Kidney epithelial cell (primary cell): ENCODE data around the gene KCNQ4. TPM values are rescaled to one million over a fixed set of nuclear protein-coding genes. Genes with fewer than 3 reads are reported as not detected.

Source experiments
- DNase-seq: peaks from one replicate; pipeline ENCODE4 v3.0.0-alpha.2; 2010; ENCODE audit warnings: low read depth
- H3K27me3 ChIP-seq: 2 replicates; pipeline ENCODE4 v1.6.0; 2011; ENCODE audit warnings: low read length; ENCODE audit not compliant: control insufficient read depth, insufficient read depth
- H3K36me3 ChIP-seq: 2 replicates; pipeline ENCODE4 v1.5.1; 2011; ENCODE audit warnings: low read length; ENCODE audit not compliant: control insufficient read depth, insufficient read depth
- H3K4me3 ChIP-seq: 2 replicates; pipeline ENCODE4 v1.5.1; 2011; ENCODE audit warnings: low read depth, mild to moderate bottlenecking, control low read depth, low read length
- total RNA-seq: library from RNA; depleted of rRNA; stranded (reverse); fragments of >200 nt; gene quantifications from 2 replicates; pipeline ENCODE4 v1.2.3, GENCODE V29; 2015
- TF ChIP-seq, protein P1 (sequence below): IDR thresholded peaks from 2 replicates; pipeline ENCODE4 v1.5.1; 2011; ENCODE audit warnings: mild to moderate bottlenecking, moderate library complexity, low read length, control low read depth, inconsistent platforms; ENCODE audit not compliant: insufficient read depth, poor library complexity, severe bottlenecking

The KCNQ4 gene
- total RNA-seq, 1 donor from 2014 or later = 2.8 TPM

DNA sequence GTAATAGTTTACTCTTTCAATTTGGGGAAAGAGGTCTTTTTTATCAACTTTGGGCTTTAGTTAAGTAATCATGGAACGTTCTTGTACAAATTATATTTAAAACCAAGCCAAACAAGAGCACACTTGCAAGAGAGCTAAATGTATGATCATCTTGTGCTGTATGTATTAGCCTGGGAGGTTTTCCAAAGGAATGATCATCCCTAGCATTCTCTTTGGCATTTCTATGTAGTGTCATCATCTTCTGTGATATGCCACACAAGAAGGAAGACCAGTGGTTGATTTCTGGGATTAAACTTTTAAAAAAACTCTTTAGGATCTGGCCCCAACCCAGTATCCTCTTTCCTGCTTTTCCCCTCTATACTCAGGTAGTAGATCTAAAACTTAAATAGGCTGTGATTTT lies 38.4 kb upstream of the KCNQ4 start:
- Histone ChIP-seq H3K36me3 (no peaks in the 10 kb centered on the region), H3K27me3 (no peaks in the 10 kb centered on the region), H3K4me3 (no peak overlapping the region)
- TF ChIP-seq, protein P1, sequence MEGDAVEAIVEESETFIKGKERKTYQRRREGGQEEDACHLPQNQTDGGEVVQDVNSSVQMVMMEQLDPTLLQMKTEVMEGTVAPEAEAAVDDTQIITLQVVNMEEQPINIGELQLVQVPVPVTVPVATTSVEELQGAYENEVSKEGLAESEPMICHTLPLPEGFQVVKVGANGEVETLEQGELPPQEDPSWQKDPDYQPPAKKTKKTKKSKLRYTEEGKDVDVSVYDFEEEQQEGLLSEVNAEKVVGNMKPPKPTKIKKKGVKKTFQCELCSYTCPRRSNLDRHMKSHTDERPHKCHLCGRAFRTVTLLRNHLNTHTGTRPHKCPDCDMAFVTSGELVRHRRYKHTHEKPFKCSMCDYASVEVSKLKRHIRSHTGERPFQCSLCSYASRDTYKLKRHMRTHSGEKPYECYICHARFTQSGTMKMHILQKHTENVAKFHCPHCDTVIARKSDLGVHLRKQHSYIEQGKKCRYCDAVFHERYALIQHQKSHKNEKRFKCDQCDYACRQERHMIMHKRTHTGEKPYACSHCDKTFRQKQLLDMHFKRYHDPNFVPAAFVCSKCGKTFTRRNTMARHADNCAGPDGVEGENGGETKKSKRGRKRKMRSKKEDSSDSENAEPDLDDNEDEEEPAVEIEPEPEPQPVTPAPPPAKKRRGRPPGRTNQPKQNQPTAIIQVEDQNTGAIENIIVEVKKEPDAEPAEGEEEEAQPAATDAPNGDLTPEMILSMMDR = no peak
- DNase-seq = no peak

DNA sequence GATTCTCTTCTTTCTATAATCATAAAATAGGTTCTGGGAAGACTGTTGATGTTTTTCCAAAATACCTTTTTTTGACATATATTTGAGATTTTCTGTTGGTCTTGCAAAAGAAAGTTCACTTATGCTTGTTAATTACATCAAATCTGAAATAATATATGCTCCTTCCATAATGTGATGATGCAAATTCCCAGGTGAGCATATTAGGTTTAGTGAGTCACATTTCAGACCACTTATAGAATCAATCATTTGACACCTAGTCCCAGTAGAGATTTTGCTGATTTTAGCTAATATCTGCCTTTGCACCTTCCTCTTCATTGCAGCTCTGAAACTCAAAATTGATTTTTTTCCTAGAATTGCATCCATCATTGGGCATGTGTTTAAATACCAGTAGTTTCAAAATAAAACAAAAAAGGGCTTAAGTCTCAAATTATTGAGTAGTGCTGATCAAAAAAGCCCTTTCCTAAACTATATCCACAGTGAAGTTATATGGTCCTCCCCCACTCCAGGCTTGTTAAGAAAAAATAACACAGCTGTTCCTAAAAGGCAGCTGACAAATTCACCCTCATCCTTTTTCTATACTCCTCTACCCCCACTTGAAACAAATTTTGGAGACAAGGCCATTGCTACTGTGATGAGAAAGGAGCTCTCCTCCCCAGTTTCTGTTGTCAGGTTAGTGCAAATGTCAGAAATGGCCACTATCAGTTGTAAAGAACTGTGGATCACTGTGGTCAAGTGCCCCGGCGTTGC lies 37.1 kb upstream of the KCNQ4 start:
- TF ChIP-seq, protein P1 = no peak
- no peaks in the 10 kb centered on the region for H3K36me3 ChIP-seq
- no peak for DNase-seq
- no peaks in the 10 kb centered on the region for H3K27me3 ChIP-seq
- H3K4me3 ChIP-seq = no peak overlapping the region

DNA sequence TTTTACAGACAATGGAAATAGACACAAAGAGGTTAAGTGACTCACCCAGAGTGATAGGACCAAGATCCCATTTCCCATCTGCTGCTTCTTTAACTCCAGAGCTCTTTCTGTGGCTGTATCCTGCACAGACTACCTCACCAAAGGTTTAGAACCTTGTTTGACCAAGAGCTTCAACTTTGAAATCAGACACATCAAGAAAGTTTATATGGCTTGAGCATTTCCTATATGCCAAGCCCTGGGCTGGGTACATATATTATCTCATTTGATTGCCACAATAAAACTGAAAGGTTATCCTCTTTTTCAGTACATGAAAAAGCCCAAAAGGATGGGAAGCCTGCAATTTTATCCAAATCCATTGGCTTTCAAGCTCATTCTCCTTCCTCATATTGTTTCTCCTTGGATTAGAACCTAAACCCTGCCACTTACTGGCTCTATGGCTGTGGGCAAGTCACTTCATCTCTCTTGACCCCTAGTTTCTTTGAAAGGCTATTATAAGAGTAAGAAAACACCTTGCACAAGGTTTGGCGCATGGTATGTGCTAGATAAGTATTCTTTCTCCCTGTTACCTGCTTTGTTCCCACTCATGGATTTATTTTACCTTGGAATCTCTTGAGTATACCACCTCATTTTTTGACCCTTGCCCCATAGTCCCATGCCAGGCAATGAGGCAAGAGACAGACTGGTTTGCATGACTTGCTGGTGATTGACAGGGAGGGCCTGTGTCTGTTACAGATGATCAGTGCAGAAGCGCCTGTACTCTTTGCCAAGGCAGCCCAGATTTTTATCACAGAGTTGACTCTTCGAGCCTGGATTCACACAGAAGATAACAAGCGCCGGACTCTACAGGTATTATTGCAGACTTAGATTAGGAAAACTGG lies 34.5 kb upstream of the KCNQ4 start:
- no peak for DNase-seq
- H3K4me3 ChIP-seq = no peak overlapping the region
- TF ChIP-seq, protein P1 = no peak
- H3K36me3 ChIP-seq = no peaks in the 10 kb centered on the region
- H3K27me3 ChIP-seq = no peaks in the 10 kb centered on the region

DNA sequence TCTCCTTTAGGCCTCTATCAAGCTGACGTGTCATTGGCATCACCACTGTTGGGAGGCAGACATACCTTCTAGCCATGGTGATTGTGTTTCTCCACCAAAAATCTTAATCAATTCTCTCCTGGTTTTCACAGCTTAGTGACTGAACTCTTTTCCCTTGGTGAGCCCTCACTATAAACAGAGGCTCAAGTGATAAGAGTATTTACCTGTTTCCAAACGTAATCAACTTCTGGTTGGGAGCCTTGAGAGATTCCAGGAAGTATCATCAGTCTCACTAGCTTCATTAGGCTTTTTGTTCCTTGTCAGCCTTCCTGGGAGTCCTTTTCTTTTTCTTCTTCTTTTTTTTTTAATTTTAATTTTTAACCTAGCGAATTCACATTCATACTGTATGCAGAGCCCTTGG lies 33.8 kb upstream of the KCNQ4 start:
- H3K36me3 ChIP-seq = peaks cover 2% of the 10 kb centered on the region
- TF ChIP-seq, protein P1 = no peak
- H3K27me3 ChIP-seq = no peaks in the 10 kb centered on the region
- no peak for DNase-seq
- H3K4me3 ChIP-seq = no peak overlapping the region

DNA sequence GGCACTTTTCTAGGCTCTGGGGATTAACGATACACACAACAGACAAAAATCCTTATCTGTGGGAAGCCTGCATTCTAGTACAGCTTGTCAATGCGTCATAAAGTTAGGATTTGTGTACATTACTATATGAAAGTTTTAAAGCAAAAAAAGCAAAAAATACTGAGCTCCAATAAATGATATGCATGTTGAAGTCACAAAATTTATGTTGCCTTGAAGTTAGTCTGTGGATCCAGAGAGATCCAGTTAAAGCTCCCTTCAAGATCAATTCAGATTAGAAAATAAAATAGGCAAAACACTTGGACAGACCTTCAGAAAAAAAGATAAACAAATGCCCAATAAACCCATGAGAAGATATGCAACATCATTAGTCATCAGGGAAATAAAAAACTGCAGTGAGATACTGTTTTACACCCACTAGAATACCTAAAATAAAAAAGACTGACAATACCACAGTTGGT lies 33.1 kb upstream of the KCNQ4 start:
- Histone ChIP-seq H3K4me3 (no peak overlapping the region), H3K36me3 (peaks cover 2% of the 10 kb centered on the region), H3K27me3 (no peaks in the 10 kb centered on the region)
- TF ChIP-seq, protein P1 = no peak
- no peak for DNase-seq
